RWPE1 (cell line): ENCODE measurements around the gene BICDL2.
A peak's percentile ranks its signal among the peaks of the same experiment; 100 is the strongest.

Experiments used
- CTCF ChIA-PET: fragments of 350-600 bp; sonication (Branson Sonifier 250); formaldehyde crosslinking; extraction: SDS; loops from one replicate; lab custom pipeline; 2021; lab: Yijun Ruan, JAX
- POLR2A ChIA-PET: fragments of 400-600 bp; formaldehyde crosslinking; extraction: SDS; loops from one replicate; lab custom pipeline; 2020; ENCODE audit warnings: antibody characterized with exemption; ENCODE audit not compliant: low non-redundant PET; lab: Yijun Ruan, JAX
- DNase-seq: peaks from one replicate; pipeline ENCODE4 v3.0.0; 2012; ENCODE audit warnings: low spot score
- H3K27ac ChIP-seq: fragments of 450-650 bp; 2 replicates; pipeline ENCODE4 v1.5.1; 2017
- TF ChIP-seq, protein P1 (sequence below): fragments of 450-650 bp; conservative IDR thresholded peaks from 2 replicates; pipeline ENCODE4 v1.5.1; 2017; ENCODE audit warnings: low read depth, mild to moderate bottlenecking

The BICDL2 gene

GRCh38 chr16:3022684-3023414 lies 13.9 kb downstream of the BICDL2 start:
- TF ChIP-seq, protein P1, sequence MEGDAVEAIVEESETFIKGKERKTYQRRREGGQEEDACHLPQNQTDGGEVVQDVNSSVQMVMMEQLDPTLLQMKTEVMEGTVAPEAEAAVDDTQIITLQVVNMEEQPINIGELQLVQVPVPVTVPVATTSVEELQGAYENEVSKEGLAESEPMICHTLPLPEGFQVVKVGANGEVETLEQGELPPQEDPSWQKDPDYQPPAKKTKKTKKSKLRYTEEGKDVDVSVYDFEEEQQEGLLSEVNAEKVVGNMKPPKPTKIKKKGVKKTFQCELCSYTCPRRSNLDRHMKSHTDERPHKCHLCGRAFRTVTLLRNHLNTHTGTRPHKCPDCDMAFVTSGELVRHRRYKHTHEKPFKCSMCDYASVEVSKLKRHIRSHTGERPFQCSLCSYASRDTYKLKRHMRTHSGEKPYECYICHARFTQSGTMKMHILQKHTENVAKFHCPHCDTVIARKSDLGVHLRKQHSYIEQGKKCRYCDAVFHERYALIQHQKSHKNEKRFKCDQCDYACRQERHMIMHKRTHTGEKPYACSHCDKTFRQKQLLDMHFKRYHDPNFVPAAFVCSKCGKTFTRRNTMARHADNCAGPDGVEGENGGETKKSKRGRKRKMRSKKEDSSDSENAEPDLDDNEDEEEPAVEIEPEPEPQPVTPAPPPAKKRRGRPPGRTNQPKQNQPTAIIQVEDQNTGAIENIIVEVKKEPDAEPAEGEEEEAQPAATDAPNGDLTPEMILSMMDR, result no peak
- ChIA-PET POLR2A (interaction anchor here (0.5 to 5.0 kb wide), 3 partner anchors 12 to 40 kb away, joined by 6 to 49 read pairs (median 48); no protein-coding TSS in a partner anchor), CTCF (interaction anchor here (0.6 to 1.7 kb wide), 2 partner anchors 13 to 639 kb away, joined by 4 to 6 read pairs; no protein-coding TSS in a partner anchor)
- no peak for DNase-seq
- H3K27ac ChIP-seq, result peak overlapping the region; percentile 99

- peak; percentile 89 for DNase-seq
- POLR2A ChIA-PET, result interaction anchor here (0.5 to 5.0 kb wide), 5 partner anchors 11 to 40 kb away, joined by 3 to 49 read pairs (median 10); no protein-coding TSS in a partner anchor
- H3K27ac ChIP-seq, result peak overlapping the region; percentile 99
- TF ChIP-seq, protein P1, result no peak
- CTCF ChIA-PET, result interaction anchor here (0.6 to 2.6 kb wide), 4 partner anchors 9 to 19 kb away, joined by 4 to 13 read pairs (median 8); no protein-coding TSS in a partner anchor
These were observed 14.5 kb downstream of the BICDL2 start for GRCh38 chr16:3022208-3022683.

- POLR2A ChIA-PET, result interaction anchor here (0.5 to 5.0 kb wide), 10 partner anchors 9 to 574 kb away, joined by 3 to 49 read pairs (median 7); partner anchors contain the start of gene KCTD5
- DNase-seq, result peak; percentile 68
- TF ChIP-seq, protein P1, result peak; percentile 17
These were observed 15.1 kb downstream of the BICDL2 start for GRCh38 chr16:3021449-3022207.

GRCh38 chr16:3020604-3021448 lies 15.9 kb downstream of the BICDL2 start:
- CTCF ChIA-PET, result interaction anchor here (0.8 to 2.6 kb wide), 6 partner anchors 9 to 109 kb away, joined by 3 to 13 read pairs (median 5); no protein-coding TSS in a partner anchor
- DNase-seq, result peak; percentile 91
- POLR2A ChIA-PET, result interaction anchor here (0.5 to 5.0 kb wide), 12 partner anchors 10 to 573 kb away, joined by 3 to 49 read pairs (median 6); partner anchors contain the start of gene KCTD5
- TF ChIP-seq, protein P1, result no peak
- peak overlapping the region; percentile 99 for H3K27ac ChIP-seq

More at GRCh38 chr16:3021449-3022207, 15.1 kb downstream of the BICDL2 start:
- H3K27ac ChIP-seq, result peak overlapping the region; percentile 99
- CTCF ChIA-PET, result interaction anchor here (0.6 to 2.6 kb wide), 7 partner anchors 9 to 108 kb away, joined by 3 to 13 read pairs (median 4); no protein-coding TSS in a partner anchor

- ChIA-PET POLR2A (interaction anchor here (0.6 to 5.0 kb wide), 6 partner anchors 9 to 28 kb away, joined by 3 to 49 read pairs (median 7); no protein-coding TSS in a partner anchor), CTCF (interaction anchor here (1.3 to 2.6 kb wide), 4 partner anchors 11 to 110 kb away, joined by 3 to 13 read pairs (median 8); no protein-coding TSS in a partner anchor)
- peak; percentile 75 for DNase-seq
- peak within 1 kb of the TSS; percentile 99 for H3K27ac ChIP-seq
- TF ChIP-seq, protein P1, result no peak
These were observed 16.5 kb downstream of the BICDL2 start, which contains the start of gene TNFRSF12A for GRCh38 chr16:3020247-3020603. TNFRSF12A (plus strand) TSS chr16:3020368; CDS start chr16:3020398, 30 bp downstream.
